CD4-positive, alpha-beta T cell treated with Interferon alpha-2 for 1 hour (primary cell): ENCODE results near the gene EIF4E.
"Not testable (repeated sequence)": the region's sequence is repeated elsewhere in the genome, so short reads cannot be mapped to it uniquely, and the experiment has no call there.

Experiments used
- DNase-seq, 2 donors: peaks; one replicate each; pipeline ENCODE4 v3.0.0-alpha.2; 2020 to 2022

Gene EIF4E

DNA sequence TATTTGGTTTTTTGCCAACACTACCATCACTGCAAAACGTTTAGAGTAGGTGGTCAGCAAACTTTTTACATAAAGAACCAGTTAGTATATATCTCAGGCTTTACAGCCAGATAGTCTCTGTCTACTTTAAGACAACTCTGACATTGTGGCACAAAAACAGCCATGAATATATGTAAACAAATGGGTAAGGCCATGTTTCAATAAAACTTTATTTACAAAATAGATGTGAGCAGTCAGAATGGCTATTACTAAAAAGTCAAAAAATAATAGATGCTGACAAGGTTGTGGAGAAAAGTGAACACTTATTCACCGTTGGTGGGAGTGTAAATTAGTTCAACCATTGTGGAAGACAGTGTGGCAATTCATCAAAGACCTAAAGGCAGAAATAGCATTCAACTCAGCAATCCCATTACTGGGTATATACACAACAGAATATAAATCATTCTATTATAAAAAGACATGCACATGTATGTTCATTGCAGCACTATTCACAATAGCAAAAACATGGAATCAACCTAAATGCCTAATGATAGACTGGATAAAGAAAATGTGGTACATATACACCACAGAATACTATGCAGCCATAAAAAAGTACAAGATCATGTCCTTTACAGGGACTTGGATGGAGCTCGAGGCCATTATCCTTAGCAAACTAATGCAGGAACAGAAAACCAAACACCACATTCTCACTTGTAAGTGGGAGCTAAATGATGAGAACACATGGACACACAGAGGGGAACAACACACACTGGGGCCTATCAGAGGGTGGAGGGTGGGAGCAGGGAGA, 56.6 kb downstream of the EIF4E start:
- DNase-seq = not testable (repeated sequence)

DNA sequence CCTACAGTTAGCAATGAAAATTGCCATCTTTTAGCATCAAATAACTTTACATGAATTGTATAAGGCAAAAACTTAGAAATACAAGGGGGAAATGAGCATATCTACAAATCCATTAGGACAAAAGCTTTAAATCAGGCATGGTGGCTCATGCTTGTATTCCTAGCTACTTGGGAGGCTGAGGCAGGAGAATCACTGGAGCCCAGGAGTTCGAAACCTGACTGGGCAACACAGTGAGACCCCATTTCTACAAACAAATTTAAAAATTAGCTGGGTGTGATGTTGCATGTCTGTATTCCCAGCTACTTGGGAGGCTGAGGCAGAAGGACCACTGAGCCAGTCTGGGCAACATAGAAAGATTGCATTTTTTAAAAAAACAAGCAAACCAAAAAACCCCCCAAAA, 61.3 kb downstream of the EIF4E start:
- DNase-seq = no peak

DNA sequence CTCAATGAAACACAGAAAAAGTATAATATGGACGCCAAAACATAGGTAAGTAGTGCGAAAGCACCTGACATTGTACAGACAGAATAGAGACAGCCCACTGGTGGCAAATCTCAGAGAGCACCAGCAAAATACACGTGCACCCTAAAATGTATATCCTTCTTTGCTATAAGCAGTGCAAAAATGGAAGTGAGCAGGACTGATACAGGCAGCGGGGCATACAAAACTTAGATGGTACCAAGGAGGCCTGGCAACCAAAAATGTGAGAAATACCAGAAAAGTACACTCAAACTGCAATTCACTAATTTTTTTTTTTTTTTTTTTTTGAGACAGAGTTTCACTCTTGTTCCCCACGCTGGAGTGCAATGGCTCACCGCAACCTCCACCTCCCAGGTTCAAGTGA, 63.9 kb downstream of the EIF4E start:
- no peak for DNase-seq

DNA sequence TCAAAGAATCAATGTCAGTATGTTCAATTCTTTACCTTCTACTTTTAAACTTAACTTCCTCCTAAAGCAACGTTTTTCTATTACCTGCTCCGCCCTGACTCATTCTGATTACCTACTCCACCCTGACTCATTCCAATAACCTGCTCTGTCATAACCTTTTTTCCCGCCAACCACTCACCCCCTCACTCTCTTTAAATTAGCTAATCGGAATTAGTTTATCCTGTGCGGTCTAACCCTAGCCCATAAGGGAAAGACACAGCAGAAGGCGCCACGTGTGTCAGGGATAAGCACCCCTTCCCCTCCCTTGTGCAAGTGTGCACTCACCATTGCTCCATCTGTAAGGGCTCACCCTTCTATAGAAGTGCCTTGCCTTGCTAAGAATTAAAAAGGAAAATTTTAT, 64.4 kb downstream of the EIF4E start:
- no peak for DNase-seq

DNA sequence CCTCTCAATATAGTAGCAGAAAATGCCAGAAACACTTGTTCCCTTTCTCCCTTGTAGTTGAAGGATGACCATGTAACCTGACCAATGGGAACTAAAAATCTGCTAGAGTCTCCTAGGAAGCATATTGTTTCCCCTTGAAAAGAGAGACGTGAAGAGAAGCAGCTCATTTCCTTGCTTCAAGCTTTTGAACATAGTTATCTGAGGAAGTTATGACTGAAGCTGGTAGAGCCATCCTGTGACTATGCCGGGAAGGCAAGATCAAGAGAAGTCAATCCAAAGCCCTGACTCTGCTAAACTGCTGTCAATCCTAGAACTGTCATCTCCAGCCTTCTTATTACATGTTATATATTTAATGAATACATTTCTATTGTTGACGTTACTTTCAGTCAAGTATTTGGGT, 66.6 kb downstream of the EIF4E start:
- no peak for DNase-seq

DNA sequence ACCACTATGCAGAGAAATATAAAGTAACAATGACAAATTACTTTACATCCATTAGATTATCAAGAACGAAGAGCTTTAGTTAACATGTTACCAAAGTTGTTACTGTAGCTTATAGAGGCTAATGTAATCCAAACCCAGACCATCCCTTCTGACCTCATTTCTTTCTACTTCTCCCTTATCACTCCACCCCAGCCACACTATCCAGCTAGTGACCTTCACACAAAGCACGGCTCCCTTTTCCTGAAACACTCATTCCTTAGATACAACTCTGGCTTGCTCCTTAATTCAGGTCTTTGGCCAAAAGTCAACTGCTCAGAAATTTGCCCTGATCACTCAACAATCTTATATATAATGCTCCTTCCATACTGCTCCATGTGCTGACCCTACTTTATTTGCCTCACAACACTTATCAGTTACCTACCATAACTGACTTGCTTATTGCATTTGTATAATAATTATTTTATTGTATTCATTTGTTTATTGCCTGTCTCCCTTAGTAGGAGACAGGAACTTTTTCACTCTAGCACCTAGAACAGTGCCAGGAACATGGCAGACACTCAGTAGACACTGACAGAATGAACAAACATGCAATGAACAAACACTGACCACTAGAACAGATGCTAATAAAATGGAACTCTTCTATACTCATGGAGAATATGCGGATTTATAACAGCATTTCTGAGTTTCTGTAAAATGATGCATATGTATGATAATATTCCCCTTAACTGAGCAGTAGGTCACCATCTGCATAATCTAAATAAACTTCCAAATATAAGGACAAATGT, 67.6 kb downstream of the EIF4E start:
- no peak for DNase-seq

DNA sequence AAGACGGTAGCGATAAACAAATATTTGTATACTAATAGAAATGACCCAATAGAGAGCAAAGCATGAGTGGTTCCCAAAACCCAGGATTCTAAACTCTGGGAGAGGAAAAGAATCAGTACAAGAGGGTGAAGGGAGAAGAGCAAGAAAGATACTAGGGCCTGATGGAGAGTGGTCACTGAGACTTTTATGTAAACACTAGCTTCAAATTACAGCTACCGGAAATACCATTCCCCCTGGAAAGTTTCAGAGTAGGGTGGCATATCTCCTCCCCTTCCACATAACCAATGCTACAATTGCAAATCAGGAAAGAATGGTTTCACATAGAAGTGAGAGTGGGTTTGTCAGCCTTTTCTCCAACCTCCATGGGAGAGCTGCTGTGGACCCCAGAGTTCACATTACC, 77.1 kb downstream of the EIF4E start:
- DNase-seq = no peak

DNA sequence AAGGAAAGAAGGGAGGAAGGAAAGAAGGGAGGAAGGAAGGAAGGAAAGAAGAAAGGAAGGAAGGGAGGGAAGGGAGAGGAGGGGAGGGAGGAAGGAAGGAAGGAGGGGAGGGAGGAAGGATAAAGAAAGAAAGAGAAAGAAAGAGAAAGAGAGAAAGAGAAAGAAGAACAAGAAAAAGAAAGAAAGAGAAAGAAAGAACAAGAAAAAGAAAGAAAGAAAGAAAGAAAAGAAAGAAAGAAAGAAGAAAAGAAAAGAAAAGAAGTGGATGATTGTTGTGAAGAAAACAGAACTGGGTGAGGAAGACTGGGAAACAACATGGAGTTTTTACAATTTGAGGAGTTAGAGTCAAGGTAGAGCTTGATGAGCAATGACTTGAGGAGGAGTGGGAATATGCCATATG, 78.0 kb downstream of the EIF4E start:
- DNase-seq = no peak

DNA sequence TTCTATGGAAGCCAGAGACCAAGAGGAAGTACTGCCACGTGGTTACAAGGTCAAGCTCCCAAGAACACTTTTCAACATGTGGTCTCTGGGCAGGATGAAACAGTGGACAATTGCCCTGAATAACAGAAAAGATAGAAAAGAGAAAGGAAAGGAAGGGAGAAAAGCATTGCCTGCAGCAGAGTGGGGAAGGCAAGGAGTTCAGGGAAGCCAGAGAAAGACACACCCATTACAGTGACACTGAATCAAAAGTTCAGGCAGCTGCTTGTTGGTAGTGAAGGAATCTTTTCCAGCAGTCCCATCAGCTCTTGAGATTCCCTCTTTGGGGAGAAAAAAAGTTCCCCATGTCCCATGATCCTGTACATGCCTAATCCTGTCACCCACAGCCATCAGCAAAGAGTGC, 80.5 kb downstream of the EIF4E start:
- no peak for DNase-seq

DNA sequence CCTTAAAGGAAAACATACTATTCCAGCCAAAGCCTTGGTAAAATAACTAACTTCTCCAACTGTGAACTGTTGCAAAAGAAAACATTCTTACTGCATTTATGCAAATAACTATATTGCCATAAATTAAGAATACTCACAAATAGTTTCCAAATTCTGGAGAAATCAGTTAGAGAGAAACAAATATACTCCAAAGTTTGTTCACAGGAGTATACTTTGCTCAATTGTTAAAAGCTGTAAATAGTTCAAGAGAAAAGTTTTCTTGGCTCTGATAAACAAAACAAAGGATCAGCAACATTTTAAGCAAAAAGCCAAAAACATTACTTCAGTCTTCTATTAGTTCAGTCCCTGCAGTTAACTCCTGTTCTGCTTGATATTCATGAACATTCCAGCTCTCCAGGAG, 83.0 kb downstream of the EIF4E start:
- no peak for DNase-seq

DNA sequence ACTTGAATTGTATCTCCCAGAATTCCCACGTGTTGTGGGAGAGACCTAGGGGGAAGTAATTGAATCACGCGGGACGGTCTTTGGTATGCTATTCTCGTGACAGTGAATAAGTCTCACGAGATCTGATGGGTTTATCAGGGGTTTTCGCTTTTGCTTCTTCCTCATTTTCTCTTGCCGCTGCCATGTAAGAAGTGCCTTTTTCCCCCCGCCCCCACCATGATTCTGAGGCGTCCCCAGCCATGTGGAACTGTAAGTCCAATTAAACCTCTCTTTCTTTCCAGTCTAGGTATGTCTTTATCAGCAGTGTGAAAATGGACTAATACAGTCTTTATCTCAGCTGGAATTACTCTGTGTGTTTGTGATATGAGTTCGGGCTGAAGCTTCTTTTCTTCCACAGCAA, 86.0 kb downstream of the EIF4E start:
- DNase-seq = not testable (repeated sequence)

DNA sequence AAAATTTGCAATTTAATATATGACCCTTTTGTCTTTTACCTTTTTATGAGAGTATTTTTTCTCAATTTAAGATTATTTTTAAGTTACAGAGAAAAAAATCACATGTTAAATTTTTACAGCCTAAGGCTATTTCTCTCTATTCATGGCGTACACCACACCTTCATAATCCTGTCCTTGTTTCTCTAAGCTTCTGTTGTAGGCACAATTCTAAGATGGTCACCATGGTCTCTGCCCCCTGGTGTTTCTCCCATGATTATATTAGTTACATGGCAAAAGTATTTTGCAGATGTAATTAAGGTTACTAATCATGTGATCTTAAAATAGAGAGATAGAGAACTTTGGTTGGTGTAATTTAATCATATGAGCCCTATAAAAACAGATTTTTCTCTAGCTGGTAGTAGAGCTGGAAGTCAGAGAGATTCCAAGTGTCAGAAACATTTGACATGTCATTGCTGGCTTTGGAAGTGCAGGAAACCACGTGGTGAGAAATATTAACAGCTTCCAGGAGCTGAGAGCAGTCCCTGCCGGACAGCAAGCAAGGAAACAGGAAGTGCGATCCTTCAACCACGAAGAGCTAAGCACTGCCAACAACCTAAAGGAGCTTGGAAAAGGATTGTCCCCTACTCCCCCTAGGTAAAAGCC, 89.8 kb downstream of the EIF4E start:
- DNase-seq = no peak

DNA sequence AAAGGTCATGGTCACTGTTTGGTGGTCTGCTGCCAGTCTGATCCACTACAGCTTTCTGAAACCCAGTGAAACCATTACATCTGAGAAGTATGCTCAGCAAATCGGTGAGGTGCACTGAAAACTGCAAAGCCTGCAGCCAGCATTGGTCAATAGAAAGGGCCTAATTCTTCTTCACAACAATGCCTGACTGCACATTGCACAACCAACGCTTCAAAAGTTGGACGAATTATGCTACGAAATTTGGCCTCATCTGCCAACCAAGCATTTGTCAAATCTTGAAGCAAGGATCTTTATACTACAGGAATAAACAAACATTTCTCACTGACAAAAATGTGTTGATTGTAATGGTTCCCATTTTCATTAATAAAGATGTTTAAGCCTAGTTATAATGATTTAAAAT, 90.4 kb downstream of the EIF4E start:
- DNase-seq = no peak

DNA sequence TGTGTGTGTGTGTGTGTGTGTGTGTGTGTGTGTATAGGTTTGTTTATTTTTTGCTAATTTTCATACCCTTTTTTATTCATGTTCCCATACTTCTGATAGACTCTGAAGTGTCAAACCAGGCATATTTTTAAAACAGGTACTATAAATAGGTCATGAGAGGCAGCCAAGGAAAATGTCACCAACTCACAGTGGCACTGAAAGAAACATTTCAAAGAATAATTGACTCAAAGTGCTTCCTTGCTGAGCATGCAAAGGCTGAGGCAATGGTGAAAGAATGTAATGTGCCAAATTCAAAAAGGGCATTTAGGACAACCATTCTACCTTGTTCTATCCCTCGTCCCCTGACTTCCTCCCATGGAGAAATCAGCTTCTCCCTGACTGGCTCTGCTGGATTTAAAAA, 95.5 kb downstream of the EIF4E start:
- no peak for DNase-seq

DNA sequence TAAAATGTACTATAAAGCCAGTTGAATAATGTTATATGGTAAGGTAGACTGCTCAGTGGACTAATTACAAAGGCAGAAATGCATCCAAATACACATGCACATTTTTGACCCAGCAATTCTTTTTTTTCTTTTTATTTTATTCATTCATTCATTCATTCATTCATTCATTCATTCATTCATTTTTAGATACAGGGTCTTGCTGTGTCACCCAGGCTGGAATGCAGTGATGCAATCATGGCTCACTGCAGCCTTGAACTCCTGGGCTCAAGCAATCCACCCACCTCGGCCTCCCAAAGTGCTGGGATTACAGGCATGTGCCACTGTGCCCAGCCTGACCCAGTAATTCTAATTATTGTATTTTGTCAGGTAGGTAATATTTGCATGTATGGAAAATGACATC, 97.9 kb downstream of the EIF4E start:
- DNase-seq = not testable (repeated sequence)
